CD1c-positive myeloid dendritic cell (primary cell): Measurements from ENCODE around the gene ESYT2.
"Not testable (repeated sequence)": the region's sequence is repeated elsewhere in the genome, so short reads cannot be mapped to it uniquely, and the experiment has no call there.

Experiments used
- DNase-seq: peaks from one replicate; pipeline ENCODE4 v3.0.0-alpha.2; 2016; ENCODE audit errors: extremely low spot score

The ESYT2 gene

GRCh38 chr7:158727690-158728089 lies 101.6 kb downstream of the ESYT2 start:
- no peak for DNase-seq

GRCh38 chr7:158726277-158726807 lies 103.0 kb downstream of the ESYT2 start:
- no peak for DNase-seq

GRCh38 chr7:158725506-158725800 lies 103.9 kb downstream of the ESYT2 start:
- no peak for DNase-seq

GRCh38 chr7:158724658-158725505 lies 104.4 kb downstream of the ESYT2 start:
- DNase-seq: no peak

GRCh38 chr7:158723714-158724385 lies 105.5 kb downstream of the ESYT2 start:
- DNase-seq: no peak

- no peak for DNase-seq
These were observed 106.0 kb downstream of the ESYT2 start for GRCh38 chr7:158723266-158723665.

GRCh38 chr7:158722574-158723237 lies 106.6 kb downstream of the ESYT2 start:
- DNase-seq: no peak

GRCh38 chr7:158720112-158720511 lies 109.2 kb downstream of the ESYT2 start:
- no peak for DNase-seq

- no peak for DNase-seq
These were observed 112.5 kb downstream of the ESYT2 start for GRCh38 chr7:158716802-158717201.

GRCh38 chr7:158710651-158711102 lies 118.6 kb downstream of the ESYT2 start:
- peak; percentile 89 for DNase-seq

GRCh38 chr7:158707610-158708009 lies 121.7 kb downstream of the ESYT2 start:
- DNase-seq: peak; percentile 38

GRCh38 chr7:158706710-158707590 lies 122.4 kb downstream of the ESYT2 start:
- DNase-seq: no peak

GRCh38 chr7:158706273-158706704 lies 123.0 kb downstream of the ESYT2 start:
- peak; percentile 55 for DNase-seq

GRCh38 chr7:158705234-158705850 lies 124.0 kb downstream of the ESYT2 start:
- DNase-seq: peak; percentile 5

GRCh38 chr7:158704524-158705233 lies 124.6 kb downstream of the ESYT2 start, which contains the start of gene NCAPG2:
NCAPG2 (minus strand) TSS chr7:158704804; CDS start chr7:158701899, 2,905 bp downstream.
- DNase-seq: peak; percentile 99

GRCh38 chr7:158703679-158704523 lies 125.4 kb downstream of the ESYT2 start:
- not testable (repeated sequence) for DNase-seq

GRCh38 chr7:158702944-158703343 lies 126.4 kb downstream of the ESYT2 start:
- DNase-seq: no peak

- DNase-seq: no peak
These were observed 127.1 kb downstream of the ESYT2 start for GRCh38 chr7:158702196-158702595.

GRCh38 chr7:158700008-158700407 lies 129.3 kb downstream of the ESYT2 start:
- DNase-seq: no peak
